IPS DF 19.7 (cell line): Measurements from ENCODE around the gene MRPL53.

Source experiments
- DNase-seq: peaks from one replicate; pipeline ENCODE4 v3.0.0-alpha.2; 2013; ENCODE audit warnings: low read depth, low spot score

The MRPL53 gene

DNA sequence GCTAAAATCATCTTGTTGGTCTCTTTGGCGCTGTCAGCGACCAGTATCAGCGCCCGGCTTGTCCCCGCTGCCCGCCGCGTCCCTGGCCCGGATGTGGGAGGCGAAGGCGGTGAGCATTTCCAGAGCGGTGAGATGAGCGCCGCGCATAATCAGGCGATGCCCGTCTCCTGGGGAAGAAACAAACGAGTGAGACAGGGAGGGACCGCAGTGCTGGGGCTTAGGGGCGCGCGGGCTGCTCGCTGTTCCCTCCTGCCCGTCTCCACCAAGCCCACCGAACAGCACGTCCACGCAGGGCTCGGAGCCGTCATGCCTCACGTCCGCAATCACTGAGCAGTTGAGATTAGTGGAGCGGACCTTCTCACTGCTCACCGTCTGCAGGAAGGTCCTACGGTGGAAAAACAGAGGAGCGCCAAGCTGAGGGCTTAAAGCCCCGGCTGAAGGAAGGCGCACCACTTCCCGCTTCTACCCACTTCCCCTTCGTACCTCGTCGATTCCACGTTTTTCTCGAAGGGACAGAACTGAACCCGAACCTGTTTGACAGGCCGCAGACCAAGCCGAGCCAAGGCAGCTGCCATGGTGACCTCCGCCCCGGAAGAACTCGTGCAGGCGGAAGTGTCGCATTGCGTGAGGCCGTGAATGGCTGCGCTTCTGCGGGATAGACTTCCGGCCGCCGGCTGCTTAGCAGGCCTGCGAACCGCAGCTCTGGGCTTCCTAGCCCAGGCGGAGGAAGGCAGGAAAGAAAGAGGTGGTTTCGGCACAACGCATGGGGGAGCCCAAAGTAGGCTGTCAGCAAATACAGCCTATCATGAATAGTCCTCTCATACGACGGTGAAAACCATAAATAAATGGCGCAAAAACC, at the start of gene MRPL53:
Gene MRPL53, minus strand, starts transcription at position 595 of the 859 bp plus-strand sequence. Its CDS starts 20 bp downstream, at position 575.
- DNase-seq: peak; percentile 85

DNA sequence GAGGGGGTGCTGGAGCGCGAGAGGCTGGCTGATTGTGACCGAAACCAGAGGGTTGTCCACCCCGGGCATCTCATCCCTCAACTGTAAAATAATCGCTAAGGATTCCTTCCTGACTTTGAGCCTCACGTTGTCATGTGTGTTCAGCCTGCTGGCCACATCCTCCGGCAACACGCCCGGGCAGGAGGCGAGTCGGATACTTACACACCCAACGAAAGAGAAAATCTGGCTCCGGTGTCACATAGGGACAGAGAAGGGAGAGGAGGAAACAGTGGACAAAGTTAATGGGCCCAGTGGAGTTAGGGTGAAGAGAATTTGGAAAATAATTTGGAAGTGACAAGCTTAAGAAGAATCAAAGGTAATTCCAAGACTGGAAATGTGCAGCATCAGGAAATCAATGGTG, 44.2 kb upstream of the MRPL53 start:
- DNase-seq: no peak

DNA sequence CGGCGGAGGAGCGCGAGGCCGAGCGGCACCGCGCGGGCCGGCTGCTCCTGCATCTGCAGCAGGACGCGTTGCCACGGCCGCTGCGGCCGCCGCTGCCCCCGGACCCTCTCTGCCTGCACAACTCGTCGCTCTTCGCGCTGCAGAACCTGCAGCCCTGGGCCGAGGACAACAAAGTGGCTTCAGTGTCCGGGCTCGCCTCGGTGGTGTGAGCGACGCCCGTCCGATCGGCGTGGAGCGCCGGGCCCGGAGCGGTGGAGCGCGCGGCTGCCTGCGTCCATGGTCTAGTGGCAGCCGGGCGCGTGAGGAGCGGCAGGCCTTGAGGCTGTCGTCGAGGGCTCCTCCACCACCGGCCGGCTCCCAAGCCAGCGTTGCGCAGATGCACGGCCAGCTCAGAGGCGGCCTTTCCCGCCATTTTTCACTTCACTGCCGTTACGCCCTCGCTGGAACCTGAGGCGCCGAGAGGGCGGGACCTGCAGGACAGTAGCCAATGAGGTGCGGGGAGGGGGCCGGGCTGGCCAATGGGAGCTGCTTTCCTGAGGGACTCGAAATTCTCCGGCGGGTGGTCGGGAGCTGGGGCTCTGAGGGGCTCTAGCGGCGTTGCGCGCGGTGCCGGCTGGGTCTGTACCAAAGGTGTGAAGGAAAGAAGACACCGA, 43.6 kb upstream of the MRPL53 start:
- DNase-seq: no peak

DNA sequence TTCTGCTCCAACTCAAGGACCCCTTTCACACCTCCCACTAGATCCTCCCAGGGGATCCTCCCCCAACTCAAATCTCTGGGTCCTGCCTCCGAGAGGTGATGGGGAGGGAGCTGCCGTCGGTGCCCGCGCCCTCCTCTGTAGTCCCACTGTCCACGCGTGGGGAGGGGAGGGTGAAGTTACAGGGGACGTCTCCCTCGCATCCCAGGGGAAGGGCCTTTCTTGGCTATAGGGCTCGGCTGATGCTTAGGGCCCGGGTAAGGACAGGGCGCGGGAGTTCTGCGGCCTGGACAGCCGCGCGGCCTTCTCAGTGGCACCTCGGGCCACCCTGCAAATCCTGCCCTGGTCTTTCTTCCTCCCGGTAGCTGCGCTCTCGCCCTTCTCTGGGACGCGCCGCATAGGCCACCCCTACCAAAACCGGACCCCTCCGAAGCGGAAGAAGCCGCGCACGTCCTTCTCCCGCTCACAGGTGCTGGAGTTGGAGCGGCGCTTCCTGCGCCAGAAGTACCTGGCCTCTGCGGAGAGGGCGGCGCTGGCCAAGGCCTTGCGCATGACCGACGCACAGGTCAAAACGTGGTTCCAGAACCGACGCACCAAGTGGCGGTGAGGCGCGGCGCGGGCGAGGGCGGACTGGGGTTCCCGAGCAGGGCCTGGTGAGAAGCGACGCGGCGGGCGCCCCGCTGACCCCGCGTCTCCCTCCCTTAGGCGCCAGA, 42.9 kb upstream of the MRPL53 start:
- DNase-seq: no peak

DNA sequence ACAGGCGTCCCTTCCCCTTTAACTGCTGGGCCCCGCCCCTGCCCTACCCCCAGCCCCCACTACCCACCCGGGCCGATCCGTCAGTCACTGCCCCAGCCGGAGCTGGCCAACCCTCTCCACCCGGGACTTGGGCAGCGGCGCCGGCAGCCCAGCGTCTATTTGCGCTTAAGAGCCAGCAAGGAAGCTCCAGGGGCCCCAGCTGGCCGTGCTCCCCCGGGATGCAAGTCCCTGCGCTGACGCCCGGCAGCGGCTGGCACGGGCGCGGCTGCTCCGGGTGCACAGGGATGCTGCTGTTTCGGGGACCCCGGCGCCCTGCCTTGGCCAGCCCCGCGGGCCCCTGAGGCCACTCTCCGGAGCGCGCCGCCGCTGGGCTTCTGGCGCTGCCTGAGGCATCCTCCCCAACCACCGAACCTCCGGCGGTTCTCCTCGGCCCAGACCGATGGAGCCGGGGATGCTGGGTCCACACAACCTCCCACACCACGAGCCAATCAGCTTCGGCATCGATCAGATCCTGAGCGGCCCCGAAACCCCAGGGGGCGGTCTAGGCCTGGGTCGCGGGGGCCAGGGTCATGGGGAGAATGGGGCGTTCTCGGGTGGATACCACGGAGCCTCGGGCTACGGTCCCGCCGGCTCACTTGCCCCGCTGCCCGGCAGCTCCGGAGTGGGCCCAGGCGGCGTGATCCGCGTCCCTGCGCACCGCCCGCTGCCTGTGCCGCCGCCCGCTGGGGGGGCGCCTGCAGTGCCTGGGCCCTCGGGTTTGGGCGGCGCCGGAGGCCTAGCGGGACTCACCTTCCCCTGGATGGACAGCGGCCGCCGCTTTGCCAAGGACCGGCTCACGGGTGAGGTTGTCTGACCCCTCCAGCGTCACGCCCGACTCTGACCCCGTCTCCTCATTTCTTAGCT, 42.1 kb upstream of the MRPL53 start, which contains the start of gene TLX2:
Gene TLX2, plus strand, starts transcription at position 83 of the 903 bp plus-strand sequence. Its CDS starts 357 bp downstream, at position 440.
- DNase-seq: no peak

DNA sequence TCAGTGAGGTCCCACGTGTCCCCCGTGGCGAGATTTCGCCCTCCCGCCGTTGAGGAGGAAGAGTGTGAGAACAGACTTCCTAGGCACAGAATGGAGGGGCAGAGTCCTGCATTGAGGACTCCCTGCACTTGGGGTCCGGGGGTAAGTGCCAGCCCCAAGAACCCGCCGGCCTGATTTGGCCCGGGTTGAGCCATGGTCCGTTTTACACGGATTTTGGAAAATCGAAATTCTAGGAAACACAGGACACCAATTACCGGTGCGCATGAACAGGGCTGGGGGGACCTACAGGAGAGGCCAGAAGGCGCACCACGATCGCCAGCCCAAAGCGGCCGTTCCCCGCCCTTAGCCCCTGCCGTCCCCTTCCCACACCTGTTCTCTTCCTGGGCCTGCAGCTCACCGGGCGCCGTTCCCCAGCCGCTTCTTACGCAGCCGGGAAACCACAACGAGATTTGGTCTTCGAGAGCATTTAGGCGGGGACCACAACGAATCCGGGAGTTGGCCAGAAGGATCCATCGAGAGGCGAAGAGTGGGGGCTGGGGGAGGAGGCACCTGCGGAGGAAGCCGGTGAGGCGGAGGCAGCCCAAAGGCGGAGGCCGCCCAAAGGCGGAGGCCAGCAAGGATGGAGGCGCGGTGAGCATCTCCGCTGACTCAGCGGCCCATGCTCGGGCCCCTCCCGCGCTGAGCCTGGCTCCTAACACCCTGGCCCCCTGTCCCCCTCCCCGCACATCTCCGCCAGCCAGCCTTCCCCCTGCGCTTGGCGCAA, 41.3 kb upstream of the MRPL53 start:
- DNase-seq: no peak

DNA sequence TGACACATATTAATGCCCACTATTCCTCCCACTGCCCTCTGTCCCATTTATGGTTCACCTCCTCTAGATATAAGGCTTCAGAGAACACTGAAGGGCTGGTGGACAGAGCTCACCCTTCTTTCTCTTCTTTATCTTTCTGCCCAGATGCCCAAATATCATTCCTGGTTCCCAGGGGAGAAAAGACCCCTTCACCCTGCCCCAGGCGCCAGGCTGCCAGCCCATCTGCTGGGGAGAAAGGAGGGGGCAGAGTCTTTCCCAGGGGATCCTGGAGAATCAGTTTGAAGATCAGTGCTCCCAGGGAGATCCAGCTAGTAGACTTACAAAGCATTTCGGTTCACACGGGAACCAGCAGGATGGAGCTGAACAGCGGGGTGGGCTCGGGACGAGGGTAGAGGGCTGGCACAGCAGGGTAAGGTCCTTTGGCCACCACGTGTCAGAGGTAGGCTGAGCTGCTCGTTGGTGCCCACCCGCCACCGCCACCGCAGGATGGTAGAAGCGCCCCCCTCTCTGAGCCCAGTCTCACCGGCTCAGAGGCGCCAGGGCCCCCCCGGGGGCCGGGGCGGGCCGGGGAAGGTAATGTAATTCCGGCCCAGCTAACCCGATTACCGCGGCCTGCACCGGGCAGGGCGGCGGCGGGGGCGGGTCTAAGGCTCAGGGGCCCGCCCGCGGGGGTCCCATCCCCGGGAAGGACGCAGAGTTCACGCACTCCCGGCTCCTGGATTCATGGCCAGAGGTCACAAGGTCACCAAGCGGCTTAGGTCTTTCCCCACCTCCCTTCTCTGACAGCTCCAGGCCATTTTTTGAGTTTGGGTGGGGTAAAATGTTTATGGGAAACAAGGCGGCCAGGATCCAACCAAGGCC, 40.5 kb upstream of the MRPL53 start:
- DNase-seq: no peak

DNA sequence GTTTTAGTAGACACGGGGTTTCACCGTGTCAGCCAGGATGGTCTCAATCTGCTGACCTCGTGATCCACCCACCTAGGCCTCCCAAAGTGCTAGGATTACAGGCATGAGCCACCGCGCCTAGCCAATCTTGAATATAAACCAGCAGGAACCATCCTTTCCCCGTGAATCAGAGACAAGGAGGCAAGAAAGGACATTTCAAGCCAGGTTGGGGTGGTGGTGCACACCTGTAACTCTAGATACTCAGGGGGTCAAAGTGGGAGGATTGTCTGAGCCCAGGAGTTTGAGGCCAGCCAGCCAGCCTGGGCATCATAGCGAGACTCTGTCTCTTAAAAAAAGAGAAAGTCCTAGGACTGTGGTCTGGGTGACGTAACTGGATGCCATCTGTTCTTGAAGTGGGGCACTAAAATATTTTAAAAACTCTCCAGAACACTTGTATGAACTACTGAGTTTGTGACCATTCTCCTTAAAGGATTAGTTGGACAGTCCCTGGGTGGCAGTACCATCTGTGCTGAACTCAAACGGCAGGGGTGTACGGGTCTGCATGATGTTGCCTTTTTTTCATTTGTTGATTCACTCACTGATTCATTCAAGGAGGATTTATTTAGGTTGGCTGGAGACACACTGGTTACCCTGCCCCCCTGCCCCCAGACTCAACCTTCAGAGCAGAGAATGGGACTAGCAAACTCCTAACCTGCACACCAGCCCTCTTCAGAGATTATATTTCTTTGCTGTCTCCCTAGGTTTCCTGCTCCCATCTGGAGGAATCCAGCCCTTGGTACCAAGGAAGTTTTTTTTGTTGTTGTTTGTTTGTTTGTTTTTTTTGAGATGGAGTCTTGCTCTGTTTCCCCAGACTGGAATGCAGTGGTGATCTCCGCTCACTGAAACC, 38.9 kb upstream of the MRPL53 start:
- no peak for DNase-seq

DNA sequence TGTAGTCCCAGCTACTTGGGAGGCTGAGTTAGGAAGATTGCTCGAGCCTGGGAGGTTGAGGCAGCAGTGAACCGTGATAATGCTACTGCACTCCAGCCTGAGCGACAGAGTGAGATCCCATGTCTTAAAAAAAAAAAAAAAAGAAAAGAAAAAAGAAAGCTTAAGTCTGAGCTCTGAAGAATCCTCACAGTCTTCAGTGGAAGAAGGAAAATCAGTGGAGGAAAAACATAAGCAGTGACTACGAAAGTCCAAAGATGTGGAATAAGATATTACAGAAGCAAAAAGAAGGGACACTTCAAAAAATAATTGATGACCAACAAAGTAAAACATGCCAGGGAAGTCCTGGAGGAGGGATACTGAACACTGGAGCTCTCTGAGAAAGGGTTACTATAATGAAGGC, 37.8 kb upstream of the MRPL53 start:
- DNase-seq: no peak

DNA sequence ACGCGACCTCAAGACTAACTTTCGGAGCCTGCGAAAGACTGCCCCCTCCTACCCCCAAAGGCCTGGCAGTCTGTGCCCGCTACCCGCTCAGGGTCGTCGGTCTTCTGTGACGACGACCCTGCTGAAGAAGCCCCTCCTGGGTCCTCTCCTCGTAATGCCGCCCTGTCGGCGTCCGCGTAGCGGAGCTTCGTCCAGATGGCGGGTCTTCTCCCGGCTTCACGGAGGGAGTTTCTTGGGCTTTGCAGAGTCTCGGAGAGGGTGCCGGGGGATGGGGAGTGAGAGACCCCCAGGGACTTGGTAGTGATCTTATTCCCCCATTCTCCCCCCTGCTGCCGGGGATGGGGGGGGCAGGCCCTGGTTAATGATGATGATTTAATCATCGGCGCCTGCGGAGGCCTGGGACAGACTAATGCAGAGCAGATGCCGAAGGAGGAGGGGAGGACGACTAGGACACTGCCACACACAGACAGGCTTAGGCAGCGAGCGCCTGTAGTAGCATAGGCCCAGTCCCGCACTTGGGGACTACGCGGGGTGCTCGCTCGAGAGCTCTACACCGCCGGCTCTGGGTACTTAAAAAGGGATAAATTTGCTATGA, 35.5 kb upstream of the MRPL53 start:
- DNase-seq: no peak

DNA sequence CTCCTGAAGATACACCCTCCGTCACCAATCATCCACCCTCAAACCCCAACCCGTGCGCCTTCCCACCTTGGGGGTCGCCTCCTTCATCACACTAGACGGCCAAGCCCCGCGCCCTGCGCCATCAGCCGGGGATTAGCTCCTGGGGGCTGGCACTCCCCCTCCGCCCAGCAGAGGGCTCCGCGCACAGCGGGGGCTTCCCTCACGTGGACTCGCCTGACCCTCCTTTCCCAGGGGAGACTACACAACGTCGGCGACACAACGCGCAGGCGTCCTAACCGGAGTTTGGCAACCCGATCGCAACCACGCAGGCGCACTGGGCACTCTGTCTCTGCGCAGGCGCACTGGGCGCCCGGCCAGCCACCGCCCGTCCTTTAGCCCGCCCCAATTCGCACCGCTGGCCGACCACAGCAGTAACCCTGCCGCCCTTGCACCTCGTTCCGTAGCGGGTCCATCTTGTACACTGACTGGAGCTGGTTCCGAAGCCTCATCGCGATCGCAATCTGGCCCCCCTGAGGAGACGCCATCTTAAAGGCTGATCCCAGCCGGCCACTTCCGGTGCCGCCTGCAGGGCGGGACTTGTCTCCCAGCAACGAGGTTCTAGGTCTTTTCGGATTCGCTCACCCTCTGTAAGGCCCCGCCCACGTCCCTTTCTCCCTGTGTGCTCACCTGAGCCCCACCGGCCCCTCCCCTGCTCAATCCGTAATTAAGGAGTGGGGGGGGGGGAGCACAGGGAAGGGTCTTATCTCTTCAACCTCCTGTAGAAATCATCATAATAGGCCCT, 34.9 kb upstream of the MRPL53 start, which contains the start of gene PCGF1:
Gene PCGF1, minus strand, starts transcription at position 551 of the 781 bp plus-strand sequence. Its CDS starts 27 bp downstream, at position 524.
- peak; percentile 94 for DNase-seq

DNA sequence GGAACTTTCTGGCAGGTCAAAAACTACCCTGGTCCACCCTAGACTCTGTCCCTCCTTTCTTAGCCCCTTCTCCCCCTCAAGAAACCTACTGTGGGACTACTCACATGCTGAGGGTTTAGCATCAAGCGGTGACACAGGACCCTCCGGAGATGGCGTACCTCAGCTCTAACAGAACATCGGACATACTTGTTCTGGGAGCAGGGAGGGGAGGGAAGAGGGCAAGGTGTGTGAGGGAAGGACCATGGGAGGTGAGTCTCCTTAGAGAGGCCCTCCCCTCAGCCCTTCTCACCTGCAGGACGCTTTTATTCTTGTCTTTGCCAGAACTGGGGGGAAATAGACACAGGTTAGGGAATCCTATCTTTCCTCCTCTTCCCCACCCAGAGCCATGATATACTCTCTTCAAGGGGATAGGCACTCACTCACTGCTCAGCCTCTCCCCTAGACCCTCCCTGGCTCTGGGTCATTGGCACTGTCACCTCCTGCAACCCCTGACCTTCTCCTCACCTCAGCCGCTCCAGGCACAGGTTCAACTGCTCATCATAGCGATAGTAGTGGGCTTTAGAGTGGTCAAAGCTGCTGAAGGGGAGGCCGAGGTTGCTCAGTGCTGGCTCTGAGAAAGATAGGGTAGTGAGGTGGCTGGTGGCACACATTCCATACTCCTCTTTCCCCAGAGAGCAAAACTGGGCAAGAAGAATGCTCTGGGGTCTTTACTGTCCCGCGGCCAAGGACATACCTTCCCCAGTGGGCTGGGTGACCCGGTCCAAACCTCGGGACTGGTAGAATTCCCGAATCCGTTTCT, 33.2 kb upstream of the MRPL53 start:
- no peak for DNase-seq

DNA sequence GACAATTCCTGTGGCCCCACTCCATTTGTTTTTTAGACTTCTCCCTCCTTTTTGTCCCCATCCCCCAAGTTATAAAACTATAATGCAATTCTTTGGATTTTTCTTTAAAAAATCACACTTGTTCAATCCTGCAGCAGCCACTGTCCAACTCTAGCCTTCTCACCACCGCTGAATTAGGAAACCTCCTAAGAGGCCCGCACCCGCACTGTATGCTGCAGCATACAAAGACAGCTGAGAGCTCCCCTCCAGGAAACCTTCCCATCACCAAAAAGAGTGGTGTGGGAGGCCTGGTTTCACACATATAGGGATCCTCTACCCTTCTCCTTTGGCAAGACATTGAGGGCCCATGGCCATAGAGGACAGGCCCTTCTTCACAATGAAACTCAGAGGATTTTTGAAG, 32.1 kb upstream of the MRPL53 start:
- no peak for DNase-seq

DNA sequence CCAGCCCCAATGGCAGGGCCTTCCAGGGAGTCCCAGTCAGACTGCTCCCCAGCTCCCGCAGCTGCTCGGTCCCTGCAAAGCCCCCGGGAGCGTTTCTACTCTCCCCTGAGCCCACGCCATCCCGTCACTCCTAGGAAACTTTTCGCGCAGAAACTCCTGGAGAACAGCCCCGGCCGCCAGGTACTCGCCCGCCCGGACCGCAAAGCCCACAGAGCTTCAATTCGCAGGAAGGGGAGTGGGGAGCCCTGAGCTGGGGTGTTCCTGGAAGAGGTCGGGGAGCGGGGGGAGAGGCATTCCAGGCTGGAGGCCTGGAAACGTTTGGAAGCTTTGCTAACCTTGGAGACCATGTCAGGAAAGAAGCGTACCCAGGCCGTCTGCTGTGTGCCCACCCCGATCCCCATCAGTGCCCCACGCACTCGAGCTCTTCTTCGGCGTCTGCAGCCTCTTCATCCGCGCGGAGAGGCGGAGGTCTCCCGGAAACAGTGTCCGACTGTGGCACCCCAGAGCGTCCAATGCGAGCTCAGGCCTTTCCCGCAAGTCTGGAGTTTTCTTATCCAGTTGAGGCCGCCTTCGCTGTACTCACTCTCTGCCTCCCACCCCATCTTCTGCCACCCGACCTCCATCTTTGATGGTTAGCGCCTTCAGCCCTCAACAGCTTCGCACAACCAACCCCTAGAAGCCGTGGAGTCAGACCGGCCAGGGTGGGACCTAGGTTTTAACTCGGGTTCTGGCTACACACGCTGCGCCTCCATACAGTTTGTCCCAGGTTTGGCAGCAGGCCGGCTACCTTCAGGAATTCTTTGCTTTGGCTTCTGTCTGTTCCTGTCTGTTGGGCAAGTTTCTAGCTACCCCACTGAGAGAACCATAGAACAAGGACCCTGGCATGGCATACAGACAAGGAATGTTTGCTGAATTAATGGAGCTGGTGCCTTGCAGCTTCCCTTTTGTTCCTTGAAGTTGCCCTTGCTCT, 31.3 kb upstream of the MRPL53 start:
- DNase-seq: no peak
